GM21723 (cell line): Measurements from ENCODE around the gene POC5.
A peak's percentile ranks its signal among the peaks of the same experiment; 100 is the strongest.
"Not testable (repeated sequence)": the region's sequence is repeated elsewhere in the genome, so short reads cannot be mapped to it uniquely, and the experiment has no call there.

Experiments
- ATAC-seq: cut with Tn5 transposase; IDR thresholded peaks from one replicate; pipeline ENCODE4 v1.9.1; 2021; ENCODE audit warnings: mild to moderate bottlenecking, moderate library complexity; ENCODE audit not compliant: unreplicated experiment

POC5 gene

GRCh38 chr5:75706775-75707174 lies 10.5 kb downstream of the POC5 start:
- no peak for ATAC-seq

DNA sequence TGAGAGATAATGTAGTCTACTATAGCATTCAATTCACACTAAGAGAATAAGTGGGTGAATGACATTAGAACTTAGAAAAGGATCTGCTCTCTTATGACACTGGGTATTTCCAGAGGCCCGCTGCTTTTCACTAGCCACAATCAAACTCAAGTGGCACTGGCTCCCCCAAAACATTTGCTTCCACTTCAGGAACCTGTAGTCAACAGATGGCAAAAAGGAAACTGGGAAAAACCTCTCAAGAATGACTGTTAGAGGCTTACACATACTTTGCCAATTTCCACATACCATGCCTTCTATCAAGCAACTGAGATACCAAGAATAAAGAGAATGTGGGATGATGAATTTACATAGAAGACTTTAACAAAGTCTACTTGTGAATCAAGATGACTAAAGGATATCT lies 11.2 kb downstream of the POC5 start:
- ATAC-seq: no peak

GRCh38 chr5:75701856-75702255 lies 15.4 kb downstream of the POC5 start:
- no peak for ATAC-seq

DNA sequence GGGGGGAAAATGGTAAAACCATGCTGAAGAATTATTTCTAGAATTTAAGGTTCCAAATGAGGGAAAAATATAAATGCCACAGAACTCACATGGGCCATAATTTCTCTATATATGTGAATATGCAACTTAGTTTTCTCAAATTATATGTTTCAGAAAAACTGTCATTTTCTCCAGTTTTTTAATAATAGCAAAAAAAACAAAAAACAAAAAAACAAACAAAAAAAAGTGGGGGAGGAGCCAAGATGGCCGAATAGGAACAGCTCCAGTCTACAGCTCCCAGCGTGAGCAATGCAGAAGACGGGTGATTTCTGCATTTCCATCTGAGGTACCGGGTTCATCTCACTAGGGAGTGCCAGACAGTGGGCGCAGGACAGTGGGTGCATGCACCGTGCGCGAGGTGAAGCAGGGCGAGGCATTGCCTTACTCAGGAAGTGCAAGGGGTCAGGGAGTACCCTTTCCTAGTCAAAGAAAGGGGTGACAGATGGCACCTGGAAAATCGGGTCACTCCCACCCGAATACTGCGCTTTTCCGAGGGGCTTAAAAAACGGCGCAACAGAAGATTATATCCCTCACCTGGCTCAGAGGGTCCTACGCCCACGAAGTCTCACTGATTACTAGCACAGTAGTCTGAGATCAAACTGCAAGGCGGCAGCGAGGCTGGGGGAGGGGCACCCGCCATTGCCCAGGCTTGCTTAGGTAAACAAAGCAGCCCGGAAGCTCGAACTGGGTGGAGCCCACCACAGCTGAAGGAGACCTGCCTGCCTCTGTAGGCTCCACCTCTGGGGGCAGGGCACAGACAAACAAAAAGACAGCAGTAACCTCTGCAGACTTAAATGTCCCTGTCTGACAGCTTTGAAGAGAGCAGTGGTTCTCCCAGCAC lies 21.5 kb downstream of the POC5 start:
- not testable (repeated sequence) for ATAC-seq

DNA sequence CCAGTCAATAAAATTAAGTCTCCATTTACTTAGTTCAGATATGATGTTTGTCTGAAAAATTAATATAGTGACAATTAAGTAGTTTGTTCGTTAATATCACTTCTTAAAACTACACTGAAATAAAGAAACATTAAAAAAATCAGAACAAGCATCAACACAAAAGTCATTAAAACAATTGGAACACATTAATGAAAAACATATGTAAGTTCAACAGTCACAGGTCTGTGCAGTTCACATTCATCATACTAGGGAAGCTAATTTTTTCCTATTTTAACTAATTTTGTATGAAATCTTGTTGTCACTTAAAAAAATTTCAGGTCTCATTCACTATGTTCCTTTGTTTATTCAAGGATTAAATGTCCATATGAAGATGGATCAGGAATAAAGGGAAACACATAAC lies 22.5 kb downstream of the POC5 start:
- ATAC-seq: no peak

DNA sequence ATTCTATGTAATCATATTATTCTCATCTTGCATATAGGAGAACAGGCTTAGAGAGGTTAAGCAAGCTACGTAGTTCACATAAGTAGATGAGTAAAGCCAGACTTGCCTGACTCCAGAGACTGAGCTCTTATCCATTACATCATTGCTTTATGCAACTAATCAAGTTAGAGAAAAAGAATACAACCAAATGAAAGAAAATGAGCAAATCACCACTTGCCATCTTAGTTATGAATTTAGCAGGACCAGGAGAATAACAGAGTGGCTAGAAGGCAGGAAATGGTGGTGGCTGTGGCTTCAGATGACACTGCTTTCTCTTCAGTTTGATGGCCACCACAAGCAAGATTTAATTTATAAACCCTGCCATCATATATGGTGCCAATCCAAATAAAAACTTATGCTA lies 26.6 kb downstream of the POC5 start:
- ATAC-seq: no peak

GRCh38 chr5:75686480-75686879 lies 30.8 kb downstream of the POC5 start:
- no peak for ATAC-seq

DNA sequence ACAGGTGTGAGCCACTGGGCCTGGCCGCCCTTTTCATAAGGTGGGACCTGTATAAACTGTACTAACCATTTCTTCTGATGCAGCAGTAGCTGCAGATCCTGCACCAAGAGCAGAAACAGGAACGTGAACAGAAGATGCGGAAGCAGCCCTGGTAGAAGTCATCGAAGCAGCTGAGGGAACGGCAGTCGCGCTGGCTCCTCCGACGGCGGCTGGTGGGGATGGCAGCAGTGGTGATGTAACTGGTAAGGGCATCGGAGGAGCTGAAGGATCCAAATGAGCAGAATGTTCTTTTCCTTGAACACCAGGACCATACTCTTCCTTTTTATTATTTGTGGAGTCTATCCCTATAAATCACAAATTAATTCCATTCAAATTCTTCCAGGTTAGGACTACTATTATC lies 32.1 kb downstream of the POC5 start:
- ATAC-seq: no peak

DNA sequence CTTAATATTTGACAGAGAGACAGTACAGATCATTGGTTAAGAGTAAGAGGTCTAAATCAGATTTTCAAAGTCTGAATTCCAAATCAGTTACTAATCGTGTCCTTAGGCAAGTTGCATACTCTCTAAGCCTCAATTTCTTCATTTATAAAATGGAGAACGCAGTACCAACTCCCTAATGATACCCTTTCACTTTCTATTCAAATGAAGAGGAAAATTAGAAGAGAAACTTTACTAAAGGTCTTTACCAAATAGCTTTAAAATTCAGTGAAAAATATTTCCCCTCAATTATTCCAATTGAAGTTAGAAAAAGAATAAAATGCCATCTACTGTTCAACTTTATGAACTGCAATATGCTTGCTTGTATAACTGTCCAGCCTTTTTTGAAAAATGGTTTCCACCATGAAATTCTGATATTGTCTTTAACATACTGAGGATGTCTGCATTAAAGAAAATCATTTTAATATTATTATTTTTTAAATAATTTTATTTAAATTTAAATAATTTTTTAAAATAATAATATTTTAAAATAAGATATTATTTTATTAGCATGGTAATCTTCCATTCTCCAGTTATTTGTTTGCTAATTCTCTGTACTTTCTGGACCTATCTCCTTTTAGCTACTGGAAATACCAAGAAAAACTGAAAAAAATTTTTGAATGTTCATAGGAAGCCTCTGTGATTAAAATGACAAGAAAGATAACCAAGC lies 36.0 kb downstream of the POC5 start:
- no peak for ATAC-seq

DNA sequence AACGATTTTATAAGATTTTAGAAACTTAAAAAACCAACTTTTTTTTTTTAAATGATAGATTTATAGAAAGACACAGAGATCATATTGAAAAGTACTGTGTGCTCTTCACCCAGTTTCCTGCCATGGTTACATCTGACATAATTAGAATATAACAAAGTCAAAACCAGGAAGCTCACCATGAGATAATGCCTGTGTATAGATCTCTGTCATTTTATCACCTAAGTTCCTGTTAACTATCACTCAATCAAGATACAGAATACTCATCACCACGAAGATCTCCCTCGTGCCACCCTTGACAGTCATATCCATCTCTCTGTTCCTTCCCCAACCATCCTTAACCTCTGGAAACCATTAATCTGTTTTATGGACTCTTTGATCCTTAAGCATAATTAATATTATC lies 39.1 kb downstream of the POC5 start:
- no peak for ATAC-seq

DNA sequence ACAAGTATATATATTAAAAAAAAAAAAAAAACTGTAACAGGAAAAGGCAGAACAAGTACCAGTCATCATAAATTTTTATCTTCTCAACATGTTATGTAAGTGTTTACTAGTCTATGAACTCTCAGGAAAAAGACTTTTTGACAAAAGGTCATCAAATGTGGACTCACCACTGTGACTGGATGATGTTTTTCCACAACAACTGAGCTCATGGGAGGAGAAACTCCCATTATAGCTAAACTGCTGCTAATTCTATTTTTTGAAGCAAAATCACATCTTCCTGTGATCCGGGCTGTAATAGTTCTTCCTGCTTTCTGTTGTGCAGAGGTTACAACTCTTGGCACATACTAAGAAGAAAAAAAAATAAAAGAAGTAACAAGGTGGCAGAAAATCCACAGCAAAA lies 39.6 kb downstream of the POC5 start:
- no peak for ATAC-seq

GRCh38 chr5:75675783-75676182 lies 41.5 kb downstream of the POC5 start:
- ATAC-seq: no peak

- no peak for ATAC-seq
Observed at GRCh38 chr5:75672616-75673015, 44.6 kb downstream of the POC5 start.

DNA sequence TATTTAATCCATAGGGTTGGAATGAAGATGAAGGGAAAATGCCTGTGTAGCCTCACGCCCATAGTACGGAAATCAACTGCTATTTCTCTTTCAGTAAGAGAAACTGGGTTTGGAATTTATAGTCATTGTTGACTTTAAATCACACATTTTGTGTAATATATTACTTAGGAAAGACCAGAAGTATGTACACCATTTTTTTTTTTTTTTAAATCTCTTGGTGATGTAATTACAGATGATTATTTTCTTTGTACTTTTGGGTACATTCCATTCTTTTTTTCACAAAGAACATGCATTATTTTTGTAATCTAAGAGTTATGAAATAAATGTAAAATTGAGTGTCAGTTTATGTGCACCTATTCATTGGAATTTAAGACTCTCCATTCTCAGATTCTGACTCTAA lies 45.7 kb downstream of the POC5 start:
- no peak for ATAC-seq

DNA sequence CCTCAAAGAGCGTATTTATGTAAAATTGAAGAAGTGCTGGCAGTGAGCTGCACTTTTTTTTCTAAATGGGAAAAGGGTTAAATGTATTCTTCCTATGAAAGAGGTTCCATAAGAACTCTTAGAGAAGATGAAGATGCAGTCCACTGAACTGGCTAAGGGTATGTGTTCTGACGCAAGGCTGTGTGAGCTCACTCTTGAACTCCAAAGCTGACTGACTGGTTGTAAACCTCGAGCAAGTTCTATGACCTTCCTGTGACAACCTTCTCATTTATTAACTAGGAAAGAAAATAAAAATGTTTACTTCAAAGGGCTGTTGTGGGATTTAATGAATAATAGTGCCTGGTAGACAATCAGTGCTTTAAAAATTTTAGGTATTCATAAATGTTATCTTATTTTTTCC lies 46.7 kb downstream of the POC5 start:
- no peak for ATAC-seq

- peak; percentile 92 for ATAC-seq
Observed at GRCh38 chr5:75668977-75669689, 48.1 kb downstream of the POC5 start.

DNA sequence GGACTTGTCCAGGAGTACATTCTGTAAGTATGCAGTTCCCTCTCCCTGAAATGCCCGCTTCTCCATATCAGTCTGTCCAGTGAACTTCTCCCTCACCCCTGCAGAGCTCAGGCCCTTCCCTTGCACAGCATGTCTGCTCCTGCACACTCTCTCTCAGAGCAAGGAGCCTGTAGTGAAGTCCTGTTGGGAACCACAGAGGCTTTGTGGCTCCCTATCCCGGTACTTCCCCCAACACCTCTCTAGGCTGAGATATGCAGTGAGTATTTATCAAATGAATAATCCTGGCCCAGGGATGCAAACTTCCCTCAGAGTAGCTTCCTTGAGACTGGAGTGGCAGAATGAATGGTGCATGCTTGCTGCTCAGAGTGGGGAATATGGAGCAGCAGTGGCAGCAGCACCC lies 48.8 kb downstream of the POC5 start:
- ATAC-seq: peak; percentile 9

- no peak for ATAC-seq
Observed at GRCh38 chr5:75667586-75667985, 49.7 kb downstream of the POC5 start.

DNA sequence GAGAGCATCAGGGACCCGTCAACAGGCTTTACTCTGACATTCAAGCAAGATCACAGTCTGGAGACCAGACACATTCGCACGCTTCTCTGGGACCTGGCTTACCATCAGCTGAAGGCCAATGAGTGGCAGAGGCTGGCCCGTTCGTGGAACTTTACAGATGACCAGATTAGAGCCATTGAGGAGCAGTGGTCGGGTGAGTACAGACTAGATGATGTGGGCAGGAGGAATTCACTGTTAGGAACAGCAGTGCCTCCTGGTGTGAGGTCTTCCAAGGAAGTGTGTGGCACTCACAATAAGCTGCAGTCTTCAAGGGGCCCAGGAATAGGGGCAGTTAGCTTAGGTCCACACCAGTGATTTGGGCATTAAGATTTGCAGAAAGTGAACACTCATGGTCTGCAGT lies 50.4 kb downstream of the POC5 start:
- no peak for ATAC-seq

DNA sequence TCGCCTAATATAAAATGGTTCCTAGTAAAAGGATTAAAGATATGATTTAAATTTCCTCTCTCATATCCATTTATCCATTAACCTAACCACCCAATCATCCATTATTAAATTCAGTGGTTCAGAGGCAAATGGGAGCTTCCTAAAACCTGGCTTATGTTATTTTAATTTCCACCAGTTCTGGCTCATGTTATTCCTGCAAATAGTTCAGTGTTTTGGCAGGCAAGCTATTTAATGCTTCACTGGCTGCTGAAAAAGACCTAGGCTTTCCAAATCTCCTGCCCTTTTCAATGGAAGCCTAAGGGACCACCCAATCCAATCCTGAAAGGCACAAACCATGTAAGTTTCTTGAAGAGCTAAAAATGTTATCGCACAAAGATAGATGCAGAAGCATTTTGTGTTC lies 52.3 kb downstream of the POC5 start:
- no peak for ATAC-seq

DNA sequence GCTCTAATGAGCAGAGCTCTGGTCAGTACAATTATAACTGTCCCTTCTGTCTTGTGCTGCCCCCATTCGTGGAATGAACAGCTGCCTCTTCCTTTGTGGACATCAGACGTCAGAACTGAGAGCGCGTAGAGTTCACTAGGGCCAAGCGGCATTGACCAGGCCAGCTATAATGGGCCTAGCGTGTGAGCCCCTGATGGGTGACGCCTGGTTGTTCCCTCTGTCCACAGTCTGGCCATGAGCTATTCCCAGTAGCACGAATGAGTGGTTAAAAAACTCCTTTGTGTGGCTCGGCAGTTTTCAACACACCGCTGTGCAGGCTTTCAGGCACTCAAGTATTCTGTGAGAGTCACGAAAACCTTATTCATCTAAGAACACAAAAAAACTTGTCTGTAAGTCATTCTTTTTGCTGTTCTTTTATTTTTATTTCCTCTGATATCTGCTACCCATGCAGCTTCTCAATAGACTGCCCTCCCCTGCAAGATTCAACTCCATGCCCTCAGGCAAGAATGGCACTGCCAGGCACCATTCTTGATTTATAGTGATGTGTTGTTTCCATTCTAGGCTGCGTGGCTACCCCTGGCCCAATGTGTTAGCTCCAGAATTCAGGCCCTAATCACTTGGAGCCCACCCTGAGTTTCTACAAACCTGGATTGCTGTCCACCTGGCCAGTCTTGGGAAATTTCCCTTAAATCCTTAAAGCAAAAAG lies 53.5 kb downstream of the POC5 start:
- ATAC-seq: no peak
